ENCODE results near the gene HOXD9. TPM values are rescaled to one million over a fixed set of nuclear protein-coding genes. Genes with fewer than 3 reads are reported as not detected.

Gene HOXD9
- total RNA-seq, 2 experiments from 2014 or later = not detected

- H3K9me2 ChIP-seq (ENCODE audit: insufficient read depth, low read length) = no peaks in the 10 kb centered on the region
- peak overlapping the region; percentile 36 for H3K4me3 ChIP-seq (ENCODE audit: low read depth, low read length, poor library complexity, severe bottlenecking)
- no peaks in the 10 kb centered on the region for H3K9me3 ChIP-seq (ENCODE audit: low read length)
- intact Hi-C loops (cut with micrococcal nuclease; ENCODE audit: unreplicated experiment) = no loop called here
- no peaks in the 10 kb centered on the region for H3K4me1 ChIP-seq (ENCODE audit: insufficient read depth, low read length, poor library complexity, severe bottlenecking)
- peak; percentile 64; the same call in 1 of the 2 replicates for TF ChIP-seq EZH2phosphoT487 (IDR thresholded peaks at IDR 0.05; ENCODE audit: borderline replicate concordance, low read depth, low read length)
- TF ChIP-seq CTCF (conservative IDR thresholded peaks at IDR 0.05; ENCODE audit: low read length) = no peak
- H4K20me1 ChIP-seq (ENCODE audit: insufficient read depth, low read length) = no peaks in the 10 kb centered on the region
- no peaks in the 10 kb centered on the region for H3K36me3 ChIP-seq (ENCODE audit: insufficient read depth, low read length)
- H3K4me2 ChIP-seq (ENCODE audit: low read length) = peak overlapping the region; percentile 35
- no peak overlapping the region for H3K27ac ChIP-seq (ENCODE audit: low read depth, low read length, poor library complexity, severe bottlenecking)
- ChIA-PET CTCF (ENCODE audit: unreplicated experiment) (interaction anchor here (1.2 kb wide), 1 partner anchor 322 kb away, joined by 7 read pairs; no protein-coding TSS in a partner anchor), POLR2A (interaction anchor here (0.7 to 1.0 kb wide), 3 partner anchors 164 to 422 kb away, joined by 4 to 8 read pairs (median 7); no protein-coding TSS in a partner anchor)
- H3K79me2 ChIP-seq (ENCODE audit: insufficient read depth, low read depth, low read length) = no peaks in the 10 kb centered on the region
- no peak overlapping the region for H2AFZ ChIP-seq (ENCODE audit: low read length)
- no peak for DNase-seq (ENCODE audit: low spot score)
- no TSS peak for BruUV-seq (replicated peaks)
Observed at GRCh38 chr2:176132205-176133171, 10.0 kb downstream of the HOXD9 start.

GRCh38 chr2:176133389-176133788, 10.9 kb downstream of the HOXD9 start:
- no TSS peak for BruUV-seq (replicated peaks)
- no peak for DNase-seq (ENCODE audit: low spot score)

More at GRCh38 chr2:176133389-176133788, 10.9 kb downstream of the HOXD9 start:
- Histone ChIP-seq H3K4me3 (ENCODE audit: low read depth, low read length, poor library complexity, severe bottlenecking) (no peak overlapping the region), H3K4me2 (ENCODE audit: low read length) (no peak overlapping the region), H3K36me3 (ENCODE audit: insufficient read depth, low read length) (no peaks in the 10 kb centered on the region), H2AFZ (ENCODE audit: low read length) (no peak overlapping the region), H3K27ac (ENCODE audit: low read depth, low read length, poor library complexity, severe bottlenecking) (no peak overlapping the region), H4K20me1 (ENCODE audit: insufficient read depth, low read length) (no peaks in the 10 kb centered on the region), H3K9me2 (ENCODE audit: insufficient read depth, low read length) (no peaks in the 10 kb centered on the region), H3K79me2 (ENCODE audit: insufficient read depth, low read depth, low read length) (no peaks in the 10 kb centered on the region), H3K4me1 (ENCODE audit: insufficient read depth, low read length, poor library complexity, severe bottlenecking) (no peaks in the 10 kb centered on the region), H3K9me3 (ENCODE audit: low read length) (no peaks in the 10 kb centered on the region)
- intact Hi-C loops (cut with micrococcal nuclease; ENCODE audit: unreplicated experiment) = no loop called here
- POLR2A ChIA-PET = interaction anchor here (0.7 kb wide), 1 partner anchor 455 kb away, joined by 3 read pairs; no protein-coding TSS in a partner anchor
- CTCF ChIA-PET (ENCODE audit: unreplicated experiment) = no interaction called here
- TF ChIP-seq CTCF (conservative IDR thresholded peaks at IDR 0.05; ENCODE audit: low read length) (no peak), EZH2phosphoT487 (IDR thresholded peaks at IDR 0.05; ENCODE audit: borderline replicate concordance, low read depth, low read length) (no peak)
